ENCODE data around the gene HIBCH. TPM values are rescaled to one million over a fixed set of nuclear protein-coding genes. Genes with fewer than 3 reads are reported as not detected.
A peak's percentile ranks its signal among the peaks of the same experiment; 100 is the strongest.

The HIBCH gene
- total RNA-seq, 2 donors from 2014 or later = 30.8 to 46.7 TPM

DNA sequence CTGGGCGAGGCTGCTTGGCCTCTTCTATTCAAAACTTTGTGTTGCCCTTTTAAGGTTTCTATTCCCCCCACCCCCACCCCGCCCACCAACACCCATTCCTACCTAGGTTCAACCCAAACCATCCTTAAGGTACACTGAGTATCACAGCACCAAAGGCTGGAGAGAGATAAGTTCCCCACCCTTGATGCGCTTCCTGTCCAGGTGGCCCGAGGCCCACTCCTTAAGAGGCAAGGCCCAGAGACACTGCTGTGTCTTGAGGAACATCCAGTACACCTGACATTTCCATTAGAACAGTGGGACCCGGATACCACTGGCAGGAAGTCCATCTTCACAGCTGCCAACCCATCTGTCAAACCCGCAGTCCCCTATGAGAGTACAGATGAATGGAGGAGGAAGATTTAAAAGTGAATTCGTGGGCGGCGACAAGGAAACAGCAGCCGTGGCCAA lies 23.5 kb upstream of the HIBCH start:
- no peaks in the 10 kb centered on the region for H3K27me3 ChIP-seq (ENCODE audit: control insufficient read depth, insufficient read depth, low read length, poor library complexity, severe bottlenecking)
- Mint-ChIP-seq H3K9me3 (no peaks in the 10 kb centered on the region), H3K36me3 (ENCODE audit: low read depth) (no peaks in the 10 kb centered on the region), H3K27ac (no peak overlapping the region), H3K4me1 (peaks cover 6% of the 10 kb centered on the region), H3K4me3 (peak overlapping the region; percentile 61), H3K27me3 (ENCODE audit: insufficient read depth) (no peaks in the 10 kb centered on the region)
- TF ChIP-seq CTCF (conservative IDR thresholded peaks at IDR 0.05) = no peak
- no peak overlapping the region for H3K27ac ChIP-seq (ENCODE audit: low read depth, low read length)
- H3K9ac ChIP-seq (ENCODE audit: extremely low read depth, low read length, poor library complexity, severe bottlenecking) = no peak overlapping the region
- peak overlapping the region; percentile 83 for H3K4me3 ChIP-seq (ENCODE audit: low read length)
- 60 to 83% methylated on average over 4 to 10 of the region's 10 CpGs for WGBS, 2 experiments (ENCODE audit: insufficient coverage in 1 of 2, insufficient read length in 1 of 2)
- H3K4me1 ChIP-seq (ENCODE audit: control insufficient read depth, insufficient read depth, low read length) = no peaks in the 10 kb centered on the region
- no peaks in the 10 kb centered on the region for H3K36me3 ChIP-seq (ENCODE audit: control insufficient read depth, insufficient read depth, low read length)
- H3K9me3 ChIP-seq (ENCODE audit: control insufficient read depth, low read length) = no peaks in the 10 kb centered on the region
- no peak for DNase-seq

- Mint-ChIP-seq H3K27ac (no peak overlapping the region), H3K9me3 (no peaks in the 10 kb centered on the region), H3K4me1 (peaks cover 6% of the 10 kb centered on the region), H3K36me3 (ENCODE audit: low read depth) (no peaks in the 10 kb centered on the region), H3K4me3 (no peak overlapping the region), H3K27me3 (ENCODE audit: insufficient read depth) (no peaks in the 10 kb centered on the region)
- no peak overlapping the region for H3K27ac ChIP-seq (ENCODE audit: low read depth, low read length)
- no peaks in the 10 kb centered on the region for H3K9me3 ChIP-seq (ENCODE audit: control insufficient read depth, low read length)
- WGBS, 2 experiments (ENCODE audit: insufficient coverage in 1 of 2, insufficient read length in 1 of 2) = 60 to 72% methylated on average over 4 of the region's 4 CpGs
- H3K27me3 ChIP-seq (ENCODE audit: control insufficient read depth, insufficient read depth, low read length, poor library complexity, severe bottlenecking) = no peaks in the 10 kb centered on the region
- H3K4me3 ChIP-seq (ENCODE audit: low read length) = no peak overlapping the region
- no peak overlapping the region for H3K9ac ChIP-seq (ENCODE audit: extremely low read depth, low read length, poor library complexity, severe bottlenecking)
- no peak for TF ChIP-seq CTCF (conservative IDR thresholded peaks at IDR 0.05)
- DNase-seq = peak; percentile 51
- no peaks in the 10 kb centered on the region for H3K36me3 ChIP-seq (ENCODE audit: control insufficient read depth, insufficient read depth, low read length)
- no peaks in the 10 kb centered on the region for H3K4me1 ChIP-seq (ENCODE audit: control insufficient read depth, insufficient read depth, low read length)
These were observed 23.0 kb upstream of the HIBCH start for GRCh38 chr2:190342611-190343010.

GRCh38 chr2:190340369-190340768 lies 20.7 kb upstream of the HIBCH start:
- Histone ChIP-seq H3K4me3 (ENCODE audit: low read length) (no peak overlapping the region), H3K27me3 (ENCODE audit: control insufficient read depth, insufficient read depth, low read length, poor library complexity, severe bottlenecking) (no peaks in the 10 kb centered on the region), H3K9ac (ENCODE audit: extremely low read depth, low read length, poor library complexity, severe bottlenecking) (no peak overlapping the region), H3K36me3 (ENCODE audit: control insufficient read depth, insufficient read depth, low read length) (no peaks in the 10 kb centered on the region), H3K27ac (ENCODE audit: low read depth, low read length) (no peak overlapping the region), H3K4me1 (ENCODE audit: control insufficient read depth, insufficient read depth, low read length) (no peaks in the 10 kb centered on the region), H3K9me3 (ENCODE audit: control insufficient read depth, low read length) (no peaks in the 10 kb centered on the region)
- Mint-ChIP-seq H3K36me3 (ENCODE audit: low read depth) (no peaks in the 10 kb centered on the region), H3K27me3 (ENCODE audit: insufficient read depth) (no peaks in the 10 kb centered on the region), H3K4me3 (no peak overlapping the region), H3K27ac (peak overlapping the region; percentile 76), H3K9me3 (no peaks in the 10 kb centered on the region), H3K4me1 (peaks cover 6% of the 10 kb centered on the region)
- no peak for TF ChIP-seq CTCF (conservative IDR thresholded peaks at IDR 0.05)
- DNase-seq = peak; percentile 75
- WGBS, 2 experiments (ENCODE audit: insufficient coverage in 1 of 2, insufficient read length in 1 of 2) = 0 to 37% methylated on average over 1 to 2 of the region's 2 CpGs
